Liver (tissue), 3 donors: ENCODE measurements around the gene POC5.

ENCODE experiments used
- CTCF ChIP-seq: fragments of 150-350 bp; IDR thresholded peaks from 2 replicates; pipeline ENCODE4 v1.5.1; 2017; ENCODE audit warnings: improper control_type of control experiment, low read depth, low read length; ENCODE audit not compliant: missing input control
- SP1 ChIP-seq: IDR thresholded peaks from 2 replicates; pipeline ENCODE4 v1.6.1; 2018; ENCODE audit warnings: antibody characterized with exemption, mild to moderate bottlenecking
- ZBTB33 ChIP-seq: IDR thresholded peaks from 2 replicates; pipeline ENCODE4 v1.6.1; 2016; ENCODE audit warnings: antibody characterized with exemption
- donor health status: healthy.
- donor health status: healthy.

- no peak for TF ChIP-seq CTCF
- no peak for TF ChIP-seq SP1
- no peak for TF ChIP-seq ZBTB33
Measured at GRCh38 chr5:75672616-75673015, 44.6 kb downstream of the POC5 start.
